ENCODE data around the gene GRXCR1.

DNA sequence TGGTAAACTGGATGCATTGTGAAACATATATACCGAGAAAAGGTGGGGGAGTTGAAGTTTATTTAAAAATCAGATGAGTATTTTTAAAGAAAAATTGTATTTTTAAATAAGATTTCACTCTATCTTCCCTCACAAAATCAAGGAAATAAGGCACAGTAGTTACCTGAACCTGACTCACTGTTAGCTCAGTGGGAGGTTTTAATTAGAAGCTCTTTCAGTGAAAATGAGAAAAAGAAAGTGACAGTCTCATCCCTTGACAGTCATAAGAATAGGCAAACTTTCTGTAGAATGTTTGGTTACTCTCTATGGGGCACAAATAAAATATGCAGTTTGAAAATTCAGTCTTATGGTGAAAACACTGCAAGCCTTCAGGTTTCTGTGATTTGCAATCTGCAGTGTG is 49.7 kb downstream of the GRXCR1 start:
- TF ChIP-seq POLR2A (IDR thresholded peaks at IDR 0.05): no peak
- TF ChIP-seq, protein P1, sequence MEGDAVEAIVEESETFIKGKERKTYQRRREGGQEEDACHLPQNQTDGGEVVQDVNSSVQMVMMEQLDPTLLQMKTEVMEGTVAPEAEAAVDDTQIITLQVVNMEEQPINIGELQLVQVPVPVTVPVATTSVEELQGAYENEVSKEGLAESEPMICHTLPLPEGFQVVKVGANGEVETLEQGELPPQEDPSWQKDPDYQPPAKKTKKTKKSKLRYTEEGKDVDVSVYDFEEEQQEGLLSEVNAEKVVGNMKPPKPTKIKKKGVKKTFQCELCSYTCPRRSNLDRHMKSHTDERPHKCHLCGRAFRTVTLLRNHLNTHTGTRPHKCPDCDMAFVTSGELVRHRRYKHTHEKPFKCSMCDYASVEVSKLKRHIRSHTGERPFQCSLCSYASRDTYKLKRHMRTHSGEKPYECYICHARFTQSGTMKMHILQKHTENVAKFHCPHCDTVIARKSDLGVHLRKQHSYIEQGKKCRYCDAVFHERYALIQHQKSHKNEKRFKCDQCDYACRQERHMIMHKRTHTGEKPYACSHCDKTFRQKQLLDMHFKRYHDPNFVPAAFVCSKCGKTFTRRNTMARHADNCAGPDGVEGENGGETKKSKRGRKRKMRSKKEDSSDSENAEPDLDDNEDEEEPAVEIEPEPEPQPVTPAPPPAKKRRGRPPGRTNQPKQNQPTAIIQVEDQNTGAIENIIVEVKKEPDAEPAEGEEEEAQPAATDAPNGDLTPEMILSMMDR (IDR thresholded peaks at IDR 0.05): no peak
